Measurements from ENCODE around the gene KLHL40.

Gene KLHL40

GRCh38 chr3:42658091-42658770 lies 27.1 kb upstream of the KLHL40 start:
- 0 out of 2 replicates have a peak, but pooled peaks cover 3% of the 10 kb centered on the region for H3K36me3 ChIP-seq (ENCODE audit: control insufficient read depth, insufficient read depth, low read length)
- no peak overlapping the region for H3K27ac ChIP-seq (ENCODE audit: low read depth, low read length)
- H3K9ac ChIP-seq (ENCODE audit: low read depth, low read length) = no peak overlapping the region
- H3K4me3 ChIP-seq (ENCODE audit: low read depth, low read length) = no peak overlapping the region
- H3K4me1 ChIP-seq (ENCODE audit: control insufficient read depth, insufficient read depth, low read length) = peaks cover 15% of the 10 kb centered on the region
- H3K27me3 ChIP-seq (ENCODE audit: control insufficient read depth, insufficient read depth, low read length) = no peaks in the 10 kb centered on the region
- no peaks in the 10 kb centered on the region for H3K9me3 ChIP-seq (ENCODE audit: control insufficient read depth, insufficient read depth, low read length)

GRCh38 chr3:42658771-42659390 lies 26.5 kb upstream of the KLHL40 start:
- Histone ChIP-seq H3K4me1 (ENCODE audit: control insufficient read depth, insufficient read depth, low read length) (peaks cover 10% of the 10 kb centered on the region; the same call in 1 of the 2 replicates), H3K27me3 (ENCODE audit: control insufficient read depth, insufficient read depth, low read length) (no peaks in the 10 kb centered on the region), H3K9me3 (ENCODE audit: control insufficient read depth, insufficient read depth, low read length) (no peaks in the 10 kb centered on the region), H3K27ac (ENCODE audit: low read depth, low read length) (no peak overlapping the region), H3K4me3 (ENCODE audit: low read depth, low read length) (no peak overlapping the region), H3K9ac (ENCODE audit: low read depth, low read length) (no peak overlapping the region), H3K36me3 (ENCODE audit: control insufficient read depth, insufficient read depth, low read length) (0 out of 2 replicates have a peak, but pooled peaks cover 3% of the 10 kb centered on the region)

GRCh38 chr3:42659451-42660130 lies 25.7 kb upstream of the KLHL40 start:
- H3K27me3 ChIP-seq (ENCODE audit: control insufficient read depth, insufficient read depth, low read length) = no peaks in the 10 kb centered on the region
- H3K4me1 ChIP-seq (ENCODE audit: control insufficient read depth, insufficient read depth, low read length) = peaks cover 10% of the 10 kb centered on the region; the same call in 1 of the 2 replicates
- H3K9ac ChIP-seq (ENCODE audit: low read depth, low read length) = no peak overlapping the region
- H3K36me3 ChIP-seq (ENCODE audit: control insufficient read depth, insufficient read depth, low read length) = 0 out of 2 replicates have a peak, but pooled peaks cover 3% of the 10 kb centered on the region
- H3K4me3 ChIP-seq (ENCODE audit: low read depth, low read length) = no peak overlapping the region
- H3K9me3 ChIP-seq (ENCODE audit: control insufficient read depth, insufficient read depth, low read length) = no peaks in the 10 kb centered on the region
- no peak overlapping the region for H3K27ac ChIP-seq (ENCODE audit: low read depth, low read length)

GRCh38 chr3:42660131-42660715 lies 25.1 kb upstream of the KLHL40 start:
- Histone ChIP-seq H3K36me3 (ENCODE audit: control insufficient read depth, insufficient read depth, low read length) (0 out of 2 replicates have a peak, but pooled peaks cover 3% of the 10 kb centered on the region), H3K9ac (ENCODE audit: low read depth, low read length) (no peak overlapping the region), H3K4me3 (ENCODE audit: low read depth, low read length) (no peak overlapping the region), H3K27me3 (ENCODE audit: control insufficient read depth, insufficient read depth, low read length) (no peaks in the 10 kb centered on the region), H3K4me1 (ENCODE audit: control insufficient read depth, insufficient read depth, low read length) (peaks cover 6% of the 10 kb centered on the region; the same call in 1 of the 2 replicates), H3K9me3 (ENCODE audit: control insufficient read depth, insufficient read depth, low read length) (no peaks in the 10 kb centered on the region), H3K27ac (ENCODE audit: low read depth, low read length) (no peak overlapping the region)

- Histone ChIP-seq H3K9ac (ENCODE audit: low read depth, low read length) (no peak overlapping the region), H3K4me1 (ENCODE audit: control insufficient read depth, insufficient read depth, low read length) (no peaks in the 10 kb centered on the region), H3K36me3 (ENCODE audit: control insufficient read depth, insufficient read depth, low read length) (0 out of 2 replicates have a peak, but pooled peaks cover 3% of the 10 kb centered on the region), H3K27ac (ENCODE audit: low read depth, low read length) (no peak overlapping the region), H3K9me3 (ENCODE audit: control insufficient read depth, insufficient read depth, low read length) (no peaks in the 10 kb centered on the region), H3K27me3 (ENCODE audit: control insufficient read depth, insufficient read depth, low read length) (no peaks in the 10 kb centered on the region), H3K4me3 (ENCODE audit: low read depth, low read length) (no peak overlapping the region)
Measured at GRCh38 chr3:42660898-42661297, 24.4 kb upstream of the KLHL40 start.

- Histone ChIP-seq H3K9ac (ENCODE audit: low read depth, low read length) (no peak overlapping the region), H3K4me1 (ENCODE audit: control insufficient read depth, insufficient read depth, low read length) (no peaks in the 10 kb centered on the region), H3K9me3 (ENCODE audit: control insufficient read depth, insufficient read depth, low read length) (no peaks in the 10 kb centered on the region), H3K4me3 (ENCODE audit: low read depth, low read length) (no peak overlapping the region), H3K36me3 (ENCODE audit: control insufficient read depth, insufficient read depth, low read length) (0 out of 2 replicates have a peak, but pooled peaks cover 3% of the 10 kb centered on the region), H3K27me3 (ENCODE audit: control insufficient read depth, insufficient read depth, low read length) (no peaks in the 10 kb centered on the region), H3K27ac (ENCODE audit: low read depth, low read length) (no peak overlapping the region)
Measured at GRCh38 chr3:42661593-42662022, 23.7 kb upstream of the KLHL40 start.

GRCh38 chr3:42662037-42662812 lies 23.1 kb upstream of the KLHL40 start:
- Histone ChIP-seq H3K9me3 (ENCODE audit: control insufficient read depth, insufficient read depth, low read length) (no peaks in the 10 kb centered on the region), H3K27ac (ENCODE audit: low read depth, low read length) (no peak overlapping the region), H3K36me3 (ENCODE audit: control insufficient read depth, insufficient read depth, low read length) (0 out of 2 replicates have a peak, but pooled peaks cover 3% of the 10 kb centered on the region), H3K27me3 (ENCODE audit: control insufficient read depth, insufficient read depth, low read length) (no peaks in the 10 kb centered on the region), H3K9ac (ENCODE audit: low read depth, low read length) (no peak overlapping the region), H3K4me1 (ENCODE audit: control insufficient read depth, insufficient read depth, low read length) (no peaks in the 10 kb centered on the region), H3K4me3 (ENCODE audit: low read depth, low read length) (no peak overlapping the region)

- H3K4me1 ChIP-seq (ENCODE audit: control insufficient read depth, insufficient read depth, low read length) = no peaks in the 10 kb centered on the region
- H3K27me3 ChIP-seq (ENCODE audit: control insufficient read depth, insufficient read depth, low read length) = no peaks in the 10 kb centered on the region
- no peak overlapping the region for H3K4me3 ChIP-seq (ENCODE audit: low read depth, low read length)
- no peak overlapping the region for H3K9ac ChIP-seq (ENCODE audit: low read depth, low read length)
- no peak overlapping the region for H3K27ac ChIP-seq (ENCODE audit: low read depth, low read length)
- H3K9me3 ChIP-seq (ENCODE audit: control insufficient read depth, insufficient read depth, low read length) = no peaks in the 10 kb centered on the region
- H3K36me3 ChIP-seq (ENCODE audit: control insufficient read depth, insufficient read depth, low read length) = 0 out of 2 replicates have a peak, but pooled peaks cover 3% of the 10 kb centered on the region
Measured at GRCh38 chr3:42662813-42663535, 22.4 kb upstream of the KLHL40 start.

- Histone ChIP-seq H3K9ac (ENCODE audit: low read depth, low read length) (no peak overlapping the region), H3K4me1 (ENCODE audit: control insufficient read depth, insufficient read depth, low read length) (no peaks in the 10 kb centered on the region), H3K27ac (ENCODE audit: low read depth, low read length) (no peak overlapping the region), H3K36me3 (ENCODE audit: control insufficient read depth, insufficient read depth, low read length) (no peaks in the 10 kb centered on the region), H3K9me3 (ENCODE audit: control insufficient read depth, insufficient read depth, low read length) (no peaks in the 10 kb centered on the region), H3K27me3 (ENCODE audit: control insufficient read depth, insufficient read depth, low read length) (no peaks in the 10 kb centered on the region), H3K4me3 (ENCODE audit: low read depth, low read length) (no peak overlapping the region)
Measured at GRCh38 chr3:42663581-42664437, 21.5 kb upstream of the KLHL40 start.

All from HUES48 (cell line).